ENCODE measurements around the gene MYB.

MYB gene

DNA sequence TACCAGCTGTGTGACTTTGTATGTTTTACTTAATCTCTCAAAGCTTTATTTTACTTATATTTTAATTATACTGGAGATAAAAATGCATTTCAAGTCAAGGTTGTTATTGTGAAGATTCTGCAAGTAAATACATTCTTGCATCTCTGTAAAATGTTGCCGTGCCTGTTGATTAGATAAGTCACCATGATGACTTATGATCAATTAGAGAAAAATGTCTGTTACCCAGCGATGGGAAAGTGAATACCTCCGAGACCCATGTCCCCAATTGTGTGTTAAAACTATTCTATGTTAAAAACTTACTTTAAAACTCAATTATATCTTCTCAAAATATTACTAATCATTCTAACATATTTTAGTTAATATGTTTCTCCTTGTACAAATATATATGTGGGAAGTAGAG is 39.9 kb downstream of the MYB start:
- H3K4me3 ChIP-seq (ENCODE audit: low read depth, low read length): no peak overlapping the region
- no peak for DNase-seq (ENCODE audit: low read depth)
- TF ChIP-seq, protein P1, sequence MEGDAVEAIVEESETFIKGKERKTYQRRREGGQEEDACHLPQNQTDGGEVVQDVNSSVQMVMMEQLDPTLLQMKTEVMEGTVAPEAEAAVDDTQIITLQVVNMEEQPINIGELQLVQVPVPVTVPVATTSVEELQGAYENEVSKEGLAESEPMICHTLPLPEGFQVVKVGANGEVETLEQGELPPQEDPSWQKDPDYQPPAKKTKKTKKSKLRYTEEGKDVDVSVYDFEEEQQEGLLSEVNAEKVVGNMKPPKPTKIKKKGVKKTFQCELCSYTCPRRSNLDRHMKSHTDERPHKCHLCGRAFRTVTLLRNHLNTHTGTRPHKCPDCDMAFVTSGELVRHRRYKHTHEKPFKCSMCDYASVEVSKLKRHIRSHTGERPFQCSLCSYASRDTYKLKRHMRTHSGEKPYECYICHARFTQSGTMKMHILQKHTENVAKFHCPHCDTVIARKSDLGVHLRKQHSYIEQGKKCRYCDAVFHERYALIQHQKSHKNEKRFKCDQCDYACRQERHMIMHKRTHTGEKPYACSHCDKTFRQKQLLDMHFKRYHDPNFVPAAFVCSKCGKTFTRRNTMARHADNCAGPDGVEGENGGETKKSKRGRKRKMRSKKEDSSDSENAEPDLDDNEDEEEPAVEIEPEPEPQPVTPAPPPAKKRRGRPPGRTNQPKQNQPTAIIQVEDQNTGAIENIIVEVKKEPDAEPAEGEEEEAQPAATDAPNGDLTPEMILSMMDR (IDR thresholded peaks at IDR 0.05; ENCODE audit: insufficient read depth, low read depth, low read length, missing control alignments): no peak

GRCh38 chr6:135221505-135221904 is 40.4 kb downstream of the MYB start:
- H3K4me3 ChIP-seq (ENCODE audit: low read depth, low read length): no peak overlapping the region
- no peak for DNase-seq (ENCODE audit: low read depth)
- TF ChIP-seq, protein P1 (IDR thresholded peaks at IDR 0.05; ENCODE audit: insufficient read depth, low read depth, low read length, missing control alignments): no peak

GRCh38 chr6:135222623-135223022 is 41.5 kb downstream of the MYB start:
- no peak for DNase-seq (ENCODE audit: low read depth)
- no peak overlapping the region for H3K4me3 ChIP-seq (ENCODE audit: low read depth, low read length)
- TF ChIP-seq, protein P1 (IDR thresholded peaks at IDR 0.05; ENCODE audit: insufficient read depth, low read depth, low read length, missing control alignments): no peak

GRCh38 chr6:135224037-135224647 is 43.0 kb downstream of the MYB start:
- peak; percentile 9 for DNase-seq (ENCODE audit: low read depth)

DNA sequence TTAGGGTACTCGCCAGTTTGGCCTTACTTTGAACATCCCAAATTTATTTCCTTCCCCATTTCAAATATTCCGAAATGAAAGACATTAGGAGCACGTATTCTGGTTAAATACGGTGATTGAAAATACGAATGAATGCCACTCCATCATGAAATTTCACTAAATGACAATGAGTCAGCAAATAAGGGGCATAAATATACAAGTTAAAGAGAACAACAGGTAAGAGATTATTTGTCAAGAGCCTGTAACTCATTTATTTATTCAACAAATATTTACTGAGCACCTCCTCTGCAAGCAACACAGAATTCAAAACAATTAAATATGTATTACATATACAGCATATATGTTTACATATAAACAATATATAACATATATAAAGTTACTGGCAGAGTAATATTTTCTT is 44.8 kb downstream of the MYB start:
- H3K4me3 ChIP-seq (ENCODE audit: low read depth, low read length): no peak overlapping the region
- TF ChIP-seq, protein P1 (IDR thresholded peaks at IDR 0.05; ENCODE audit: insufficient read depth, low read depth, low read length, missing control alignments): no peak
- DNase-seq (ENCODE audit: low read depth): no peak

More at GRCh38 chr6:135224037-135224647, 43.0 kb downstream of the MYB start:
- TF ChIP-seq, protein P1 (IDR thresholded peaks at IDR 0.05; ENCODE audit: insufficient read depth, low read depth, low read length, missing control alignments): no peak
- H3K4me3 ChIP-seq (ENCODE audit: low read depth, low read length): peak overlapping the region; percentile 8

DNA sequence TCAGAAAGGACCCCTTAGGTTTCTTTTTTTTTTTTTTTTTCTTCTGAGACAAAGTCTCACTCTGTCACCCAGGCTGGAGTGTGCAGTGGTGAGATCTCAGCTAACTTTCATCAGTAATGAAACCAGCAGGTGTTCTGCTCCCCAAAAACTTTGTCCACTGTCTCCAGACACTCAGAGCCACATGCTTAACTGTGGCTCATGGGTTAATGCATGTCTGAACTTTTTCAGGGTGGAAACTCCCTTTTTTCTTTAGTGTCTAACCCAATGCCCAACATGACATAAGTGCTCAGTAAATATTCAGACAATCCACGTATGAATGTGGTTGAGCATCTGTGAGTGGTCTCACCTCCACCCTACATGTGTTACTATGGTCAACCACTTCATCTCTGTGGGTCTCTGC is 45.4 kb downstream of the MYB start:
- DNase-seq (ENCODE audit: low read depth): peak; percentile 84
- TF ChIP-seq, protein P1 (IDR thresholded peaks at IDR 0.05; ENCODE audit: insufficient read depth, low read depth, low read length, missing control alignments): no peak

GRCh38 chr6:135227349-135227748 is 46.2 kb downstream of the MYB start:
- TF ChIP-seq, protein P1 (IDR thresholded peaks at IDR 0.05; ENCODE audit: insufficient read depth, low read depth, low read length, missing control alignments): no peak
- no peak for DNase-seq (ENCODE audit: low read depth)
- H3K4me3 ChIP-seq (ENCODE audit: low read depth, low read length): no peak overlapping the region

More for the DNA sequence above, 45.4 kb downstream of the MYB start:
- no peak overlapping the region for H3K4me3 ChIP-seq (ENCODE audit: low read depth, low read length)
